Effector memory CD8-positive, alpha-beta T cell (primary cell): ENCODE results near the gene CA9.

Source experiments
- ATAC-seq: fragments of 150-1000 bp; cut with Tn5 transposase; replicated peaks from 2 replicates; pipeline ENCODE4 v1.10.0; 2021; ENCODE audit warnings: mild to moderate bottlenecking, moderate library complexity
- DNase-seq, 3 experiments: peaks; one replicate each; pipeline ENCODE4 v3.0.0; 2021
- H3K27ac Mint-ChIP-seq, 2 donors: one replicate each; pipeline ENCODE4 v1.8.0; 2022; ENCODE audit warnings: mild to moderate bottlenecking in 2 of 2, mixed read lengths in 2 of 2, moderate library complexity in 2 of 2
- H3K27me3 Mint-ChIP-seq, 2 donors: one replicate each; pipeline ENCODE4 v1.8.0; 2022; ENCODE audit warnings: mixed read lengths in 2 of 2
- H3K36me3 Mint-ChIP-seq: one replicate; pipeline ENCODE4 v1.8.0; 2022; ENCODE audit warnings: mild to moderate bottlenecking, moderate library complexity, mixed read lengths; ENCODE audit not compliant: insufficient read depth
- H3K4me1 Mint-ChIP-seq, 2 donors: one replicate each; pipeline ENCODE4 v1.8.0; 2022; ENCODE audit warnings: low read depth in 2 of 2, mixed read lengths in 2 of 2
- H3K4me3 Mint-ChIP-seq, 2 donors: one replicate each; pipeline ENCODE4 v1.8.0; 2022; ENCODE audit warnings: mild to moderate bottlenecking in 2 of 2, mixed read lengths in 2 of 2, moderate library complexity in 2 of 2
- H3K9me3 Mint-ChIP-seq, 2 donors: one replicate each; pipeline ENCODE4 v1.8.0; 2022; ENCODE audit warnings: mixed read lengths in 2 of 2

CA9 gene

DNA sequence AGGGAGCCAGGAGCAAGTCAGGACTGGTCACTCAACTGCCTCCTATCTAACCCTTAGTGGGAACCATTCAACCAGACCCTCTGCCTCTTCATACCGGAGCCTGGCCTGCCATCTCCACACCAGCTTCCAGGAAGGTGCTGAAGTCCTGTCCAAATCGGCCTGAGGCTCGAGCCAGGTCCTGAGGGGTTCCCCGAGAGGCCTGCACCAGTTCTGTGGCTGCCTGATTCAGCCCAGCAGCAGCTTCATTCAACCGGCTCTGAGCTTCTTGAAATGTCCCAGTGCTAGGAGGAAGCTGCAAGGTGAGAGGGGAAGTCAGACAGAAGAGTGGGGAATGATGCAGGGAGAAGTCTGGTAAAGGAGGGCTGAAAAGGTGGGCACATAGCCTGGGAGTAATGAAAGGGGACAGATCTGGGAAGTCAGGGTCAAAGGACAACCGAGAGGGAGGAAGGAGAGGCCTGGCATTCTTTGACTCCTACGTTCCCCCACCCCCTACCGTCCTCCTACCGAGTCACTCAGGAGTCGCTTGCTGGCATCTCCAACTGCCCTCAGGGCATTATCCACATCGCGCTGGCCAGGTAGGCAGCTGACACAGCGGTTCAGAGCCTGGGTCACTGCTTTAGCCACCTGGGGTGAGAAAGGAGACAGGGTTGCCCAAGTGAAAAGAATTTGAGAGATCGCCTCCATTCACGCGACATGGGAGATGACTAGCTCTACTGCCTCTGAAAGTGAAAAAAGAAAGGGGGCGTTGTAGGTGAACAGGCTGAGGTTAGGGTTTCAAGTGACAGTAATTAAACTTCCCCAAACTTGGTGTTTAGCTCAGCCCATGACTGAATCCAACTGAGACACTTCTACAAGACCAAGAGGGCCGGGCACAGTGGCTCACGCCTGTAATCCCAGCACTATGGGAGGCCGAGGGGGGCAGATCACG lies 38.0 kb downstream of the CA9 start:
- Mint-ChIP-seq H3K36me3 (peaks cover 97% of the 10 kb centered on the region), H3K4me1 (peaks cover 5 to 10% of the 10 kb centered on the region in 2 donors), H3K27ac (peak overlapping the region; percentile 50 to 55), H3K27me3 (no peaks in the 10 kb centered on the region), H3K9me3 (no peaks in the 10 kb centered on the region), H3K4me3 (no peak overlapping the region)
- DNase-seq = no peak
- ATAC-seq = no peak

GRCh38 chr9:35712762-35713400 lies 39.2 kb downstream of the CA9 start:
- ATAC-seq (no peak), DNase-seq (no peak)
- peak overlapping the region; percentile 50 to 57 for H3K27ac Mint-ChIP-seq
- H3K27me3 Mint-ChIP-seq = no peaks in the 10 kb centered on the region
- H3K4me3 Mint-ChIP-seq = no peak overlapping the region
- peaks cover 93% of the 10 kb centered on the region for H3K36me3 Mint-ChIP-seq
- H3K9me3 Mint-ChIP-seq = no peaks in the 10 kb centered on the region
- H3K4me1 Mint-ChIP-seq = peaks cover 5 to 10% of the 10 kb centered on the region in 2 donors

GRCh38 chr9:35713578-35713977 lies 39.9 kb downstream of the CA9 start:
- Mint-ChIP-seq H3K4me1 (peaks cover 5 to 10% of the 10 kb centered on the region in 2 donors), H3K36me3 (peaks cover 91% of the 10 kb centered on the region), H3K9me3 (no peaks in the 10 kb centered on the region), H3K4me3 (no peak overlapping the region), H3K27me3 (no peaks in the 10 kb centered on the region), H3K27ac (peak overlapping the region in 1 of 2 donors; percentile 57)
- no peak for ATAC-seq
- no peak for DNase-seq

GRCh38 chr9:35714123-35714522 lies 40.4 kb downstream of the CA9 start:
- Mint-ChIP-seq H3K27ac (no peak overlapping the region), H3K4me3 (no peak overlapping the region), H3K27me3 (no peaks in the 10 kb centered on the region), H3K36me3 (peaks cover 91% of the 10 kb centered on the region), H3K9me3 (no peaks in the 10 kb centered on the region), H3K4me1 (peaks cover 5 to 10% of the 10 kb centered on the region in 2 donors)
- ATAC-seq (no peak), DNase-seq (no peak)

DNA sequence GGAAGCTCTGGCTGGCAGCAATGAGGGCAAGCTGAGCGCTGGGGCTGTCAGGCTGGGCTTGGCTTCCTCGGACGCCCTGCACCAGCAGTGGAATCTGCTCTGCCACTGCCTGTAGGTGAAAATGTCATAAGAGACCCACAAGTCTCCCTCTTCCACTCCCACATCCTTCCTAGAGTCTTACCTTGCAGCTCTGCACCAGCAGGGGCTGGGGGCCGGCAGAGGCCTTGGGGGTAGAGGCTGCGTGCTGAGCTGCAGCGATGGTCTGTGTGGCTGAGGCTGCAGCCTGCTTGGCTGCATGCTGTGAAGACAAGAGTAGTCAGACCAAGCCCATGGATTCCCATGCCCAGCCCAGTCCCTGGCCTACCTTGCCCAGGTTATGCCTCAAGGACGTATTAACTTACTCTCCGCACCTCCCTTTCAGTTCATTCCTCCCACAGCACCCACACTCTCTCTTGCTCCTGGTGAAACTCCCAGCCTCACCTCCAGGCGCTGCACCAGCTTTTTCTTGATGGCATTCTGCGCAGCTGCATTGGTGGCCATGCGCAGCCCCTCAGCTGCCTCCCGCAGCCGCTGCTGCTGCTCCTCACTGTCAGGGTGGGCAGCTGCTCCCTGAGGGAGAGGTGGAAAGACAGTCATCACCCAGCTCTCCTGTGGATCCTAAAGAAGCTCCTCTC lies 41.0 kb downstream of the CA9 start:
- Mint-ChIP-seq H3K27me3 (no peaks in the 10 kb centered on the region), H3K27ac (peak overlapping the region; percentile 63 to 85), H3K4me3 (no peak overlapping the region), H3K4me1 (peaks cover 5 to 10% of the 10 kb centered on the region in 2 donors), H3K9me3 (no peaks in the 10 kb centered on the region), H3K36me3 (peaks cover 91% of the 10 kb centered on the region)
- no peak for ATAC-seq
- DNase-seq = no peak

DNA sequence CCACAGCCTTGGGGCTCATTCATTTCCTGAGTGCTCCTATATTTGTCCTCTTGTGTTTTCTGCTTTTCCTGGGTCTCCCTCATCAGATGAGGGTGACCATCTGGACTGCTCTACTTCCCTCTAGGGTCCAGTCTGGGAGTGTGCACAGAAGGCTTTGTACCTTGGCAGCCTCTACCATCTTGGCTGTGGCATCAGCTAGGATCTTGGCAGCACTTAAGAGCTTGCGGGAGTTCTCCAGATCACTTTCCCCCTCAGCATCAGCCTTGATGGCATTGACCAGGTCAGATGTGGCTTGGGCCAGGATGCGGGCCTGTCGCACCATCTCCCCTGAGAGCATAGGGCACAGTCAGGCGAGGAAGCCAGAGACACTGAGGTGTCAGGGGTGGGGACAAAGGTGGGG lies 42.5 kb downstream of the CA9 start:
- no peak for ATAC-seq
- H3K27ac Mint-ChIP-seq = peak overlapping the region; percentile 69 to 79
- peaks cover 91% of the 10 kb centered on the region for H3K36me3 Mint-ChIP-seq
- H3K4me3 Mint-ChIP-seq = no peak overlapping the region
- H3K27me3 Mint-ChIP-seq = no peaks in the 10 kb centered on the region
- DNase-seq = no peak
- no peaks in the 10 kb centered on the region for H3K9me3 Mint-ChIP-seq
- peaks cover 5 to 10% of the 10 kb centered on the region in 2 donors for H3K4me1 Mint-ChIP-seq

- ATAC-seq (no peak), DNase-seq (no peak)
- Mint-ChIP-seq H3K27ac (peak overlapping the region; percentile 68 to 69), H3K9me3 (no peaks in the 10 kb centered on the region), H3K4me1 (peaks cover 7 to 18% of the 10 kb centered on the region in 2 donors), H3K36me3 (peaks cover 91% of the 10 kb centered on the region), H3K27me3 (no peaks in the 10 kb centered on the region), H3K4me3 (no peak overlapping the region)
Measured at GRCh38 chr9:35717132-35717870, 43.6 kb downstream of the CA9 start.

GRCh38 chr9:35718721-35719511 lies 45.2 kb downstream of the CA9 start:
- no peak for DNase-seq
- Mint-ChIP-seq H3K27ac (peak overlapping the region in 1 of 2 donors; percentile 81), H3K27me3 (no peaks in the 10 kb centered on the region), H3K4me1 (peaks cover 7 to 19% of the 10 kb centered on the region in 2 donors), H3K36me3 (peaks cover 90% of the 10 kb centered on the region), H3K4me3 (no peak overlapping the region), H3K9me3 (no peaks in the 10 kb centered on the region)
- peak; percentile 54 for ATAC-seq

DNA sequence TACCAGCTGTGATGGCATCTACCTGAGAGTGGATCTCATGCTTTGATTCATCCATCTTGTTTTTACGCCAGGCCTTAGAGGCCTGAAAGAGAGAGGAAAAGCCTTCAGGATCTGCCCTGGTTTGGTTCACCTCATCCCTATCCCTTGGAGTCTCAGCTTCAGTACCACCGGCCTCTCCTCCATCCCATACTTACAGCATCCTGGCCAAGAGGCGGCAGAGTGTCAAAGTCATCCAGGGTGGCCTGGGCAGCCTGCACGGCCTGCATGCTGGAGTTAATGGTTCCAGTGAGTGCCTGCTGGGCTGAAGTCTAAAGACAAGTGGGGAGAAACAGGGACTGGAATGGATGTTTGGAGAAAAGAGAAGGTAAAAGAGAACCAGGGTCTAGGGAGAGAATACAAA lies 45.8 kb downstream of the CA9 start:
- Mint-ChIP-seq H3K36me3 (peaks cover 93% of the 10 kb centered on the region), H3K4me3 (no peak overlapping the region), H3K27me3 (no peaks in the 10 kb centered on the region), H3K4me1 (peaks cover 9 to 20% of the 10 kb centered on the region in 2 donors), H3K27ac (peak overlapping the region; percentile 28 to 81), H3K9me3 (no peaks in the 10 kb centered on the region)
- DNase-seq (no peak), ATAC-seq (no peak)

DNA sequence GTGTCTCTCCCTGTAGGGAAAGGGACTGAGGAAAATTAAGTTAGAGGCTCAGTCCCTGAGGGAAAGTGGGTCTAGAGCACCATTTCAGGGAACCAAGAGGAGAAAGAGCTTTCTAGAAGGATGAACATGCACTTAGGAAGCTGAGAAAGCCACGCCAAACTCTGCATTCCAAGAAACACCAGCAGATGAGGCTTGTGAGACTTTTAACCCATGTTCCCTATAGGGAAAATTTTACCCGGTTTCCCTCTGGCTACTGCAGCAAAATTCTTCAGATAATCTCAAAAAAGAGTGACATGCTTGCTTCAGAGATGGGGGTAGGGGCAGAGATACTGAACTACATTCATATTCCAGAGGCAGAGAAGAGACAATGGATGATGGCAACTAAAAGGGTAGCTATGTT lies 49.7 kb downstream of the CA9 start:
- ATAC-seq = no peak
- Mint-ChIP-seq H3K9me3 (no peaks in the 10 kb centered on the region), H3K4me1 (peaks cover 15 to 19% of the 10 kb centered on the region in 2 donors), H3K27me3 (no peaks in the 10 kb centered on the region), H3K27ac (peak overlapping the region; percentile 60 to 64), H3K36me3 (peaks cover 78% of the 10 kb centered on the region), H3K4me3 (no peak overlapping the region)
- no peak for DNase-seq

DNA sequence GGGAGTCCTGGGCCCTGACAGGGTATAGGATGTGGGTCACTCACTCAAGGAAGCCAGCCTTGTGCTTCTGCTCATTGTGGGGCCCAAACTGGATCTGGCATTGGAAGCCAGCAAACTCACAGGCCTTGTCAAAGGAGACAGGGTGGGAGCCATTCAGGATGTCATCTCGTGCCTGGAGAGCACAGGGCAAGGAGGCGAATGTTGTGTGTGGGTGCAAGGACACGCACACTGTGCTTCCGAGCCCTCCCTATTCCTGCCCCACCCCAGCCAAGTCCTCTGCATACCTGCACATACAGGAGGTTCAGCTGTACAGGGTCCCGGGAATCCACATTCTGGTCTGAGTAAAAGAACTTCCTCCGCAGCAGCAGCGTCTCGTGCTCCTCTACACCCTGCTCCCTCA lies 50.2 kb downstream of the CA9 start:
- H3K36me3 Mint-ChIP-seq = peaks cover 74% of the 10 kb centered on the region
- DNase-seq = no peak
- peak overlapping the region in 1 of 2 donors; percentile 64 for H3K27ac Mint-ChIP-seq
- H3K9me3 Mint-ChIP-seq = no peaks in the 10 kb centered on the region
- no peaks in the 10 kb centered on the region for H3K27me3 Mint-ChIP-seq
- H3K4me3 Mint-ChIP-seq = no peak overlapping the region
- no peak for ATAC-seq
- peaks cover 15 to 19% of the 10 kb centered on the region in 2 donors for H3K4me1 Mint-ChIP-seq

DNA sequence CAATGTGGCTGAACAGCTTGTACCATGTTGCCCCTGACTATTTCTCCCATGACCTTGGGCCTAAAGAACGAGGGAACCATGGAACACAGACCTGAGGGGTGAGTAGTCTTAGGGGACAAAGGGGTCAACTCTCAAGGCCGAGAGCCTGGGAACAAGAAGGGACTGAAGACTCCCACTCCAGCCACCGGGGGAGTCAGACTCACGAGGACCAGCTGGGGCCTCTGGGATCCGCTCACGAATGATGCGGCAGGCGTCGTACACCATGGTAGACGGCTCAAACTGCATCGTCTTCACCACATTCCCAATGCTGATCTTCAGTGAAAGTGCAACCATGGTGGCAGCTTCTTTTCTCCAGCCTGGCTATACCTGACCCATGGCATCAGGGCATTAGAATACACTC lies 51.6 kb downstream of the CA9 start:
- Mint-ChIP-seq H3K4me1 (peaks cover 15 to 19% of the 10 kb centered on the region in 2 donors), H3K4me3 (no peak overlapping the region), H3K9me3 (no peaks in the 10 kb centered on the region), H3K36me3 (peaks cover 59% of the 10 kb centered on the region), H3K27me3 (no peaks in the 10 kb centered on the region), H3K27ac (no peak overlapping the region)
- no peak for DNase-seq
- ATAC-seq = no peak
